ENCODE data around the gene RAB23.

Gene RAB23

GRCh38 chr6:57177545-57178265 lies 44.4 kb downstream of the RAB23 start:
- DNase-seq: no peak

- DNase-seq: no peak
These were observed 47.6 kb downstream of the RAB23 start for GRCh38 chr6:57174511-57174907.

- DNase-seq: peak; percentile 30
These were observed 48.1 kb downstream of the RAB23 start for GRCh38 chr6:57173886-57174510.

DNA sequence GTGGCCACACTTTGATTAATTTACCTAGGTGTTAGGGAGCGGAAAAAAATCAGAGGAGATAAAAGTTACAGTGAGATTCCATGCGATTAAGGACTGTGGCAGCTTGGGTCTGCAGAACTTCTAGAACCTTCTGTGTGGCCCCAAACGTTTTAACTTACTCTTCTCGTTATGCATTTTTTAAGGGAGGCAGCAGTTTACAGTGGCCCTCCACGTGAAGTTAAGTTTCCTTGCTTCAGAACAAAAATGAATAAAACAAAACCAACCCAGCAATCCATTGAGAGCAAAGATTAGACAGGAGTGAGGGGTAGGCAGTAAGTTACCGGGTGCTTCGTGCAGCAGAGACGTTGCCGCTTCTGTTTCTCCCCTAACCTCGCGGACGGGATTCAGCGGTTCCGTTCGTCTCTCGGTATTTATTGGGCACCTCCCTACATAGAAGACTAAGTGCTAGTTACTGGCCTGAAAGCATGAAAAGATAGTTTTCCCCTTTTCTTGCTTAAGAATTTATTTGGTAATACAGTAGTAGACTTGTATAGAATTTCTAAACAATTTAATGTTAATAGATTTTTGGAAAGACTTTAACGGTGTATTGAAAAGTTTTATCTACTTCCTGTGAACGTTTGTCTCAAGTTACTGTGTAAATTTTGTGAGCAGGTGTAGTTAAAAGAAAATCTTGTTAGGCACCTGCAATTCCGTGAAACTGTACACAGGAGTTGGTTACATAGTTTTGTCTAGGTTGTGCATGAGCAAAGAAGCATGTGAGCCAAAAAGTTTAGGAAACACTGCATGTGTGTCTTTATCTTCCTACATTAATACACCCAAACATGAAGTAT lies 48.8 kb downstream of the RAB23 start:
- peak; percentile 68 for DNase-seq

- peak; percentile 93 for DNase-seq
These were observed 49.7 kb downstream of the RAB23 start, which contains the start of gene BAG2 for GRCh38 chr6:57172136-57173055. Gene BAG2, plus strand, starts transcription at chr6:57172326. Its CDS starts 372 bp downstream, at chr6:57172698.

- no peak for DNase-seq
These were observed 57.0 kb downstream of the RAB23 start for GRCh38 chr6:57165080-57165479.

DNA sequence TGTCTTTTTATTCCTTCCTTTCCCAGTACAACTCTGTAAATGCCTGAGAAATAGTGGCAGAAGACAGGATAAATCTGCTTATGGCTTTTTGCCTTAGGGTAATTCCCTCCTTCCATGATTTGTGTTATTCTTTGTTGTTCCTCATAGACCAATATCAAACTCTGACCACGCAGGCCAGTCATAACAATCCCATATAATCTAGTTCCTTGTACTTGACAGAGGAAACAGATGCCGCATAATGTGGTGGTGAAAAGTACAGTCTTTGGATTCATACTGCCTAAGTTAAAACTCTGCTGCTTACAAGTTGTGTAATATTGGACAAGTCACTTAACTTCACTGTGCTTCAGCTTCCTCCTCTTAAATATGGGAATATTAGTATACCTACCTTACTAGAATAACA lies 58.2 kb downstream of the RAB23 start:
- DNase-seq: no peak

DNA sequence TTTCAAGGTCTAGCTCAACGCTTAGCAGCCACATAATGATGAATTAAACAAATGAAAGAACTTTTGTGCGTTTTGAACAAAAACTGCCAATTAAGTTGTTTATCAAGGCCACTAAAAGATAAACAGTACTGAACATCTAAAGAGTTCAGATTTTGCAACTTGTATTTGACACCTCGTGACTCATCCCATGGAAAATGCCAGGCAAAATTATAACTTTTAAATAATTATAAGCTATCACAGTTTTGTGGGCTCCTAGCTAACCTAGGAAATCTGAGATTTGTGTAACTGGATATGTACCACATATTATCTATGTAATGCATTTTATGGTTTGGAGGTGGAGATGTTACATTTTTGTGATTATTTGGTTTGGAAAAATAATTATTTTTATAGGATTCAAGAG lies 59.6 kb downstream of the RAB23 start:
- no peak for DNase-seq

- DNase-seq: no peak
These were observed 60.1 kb downstream of the RAB23 start for GRCh38 chr6:57162028-57162427.

DNA sequence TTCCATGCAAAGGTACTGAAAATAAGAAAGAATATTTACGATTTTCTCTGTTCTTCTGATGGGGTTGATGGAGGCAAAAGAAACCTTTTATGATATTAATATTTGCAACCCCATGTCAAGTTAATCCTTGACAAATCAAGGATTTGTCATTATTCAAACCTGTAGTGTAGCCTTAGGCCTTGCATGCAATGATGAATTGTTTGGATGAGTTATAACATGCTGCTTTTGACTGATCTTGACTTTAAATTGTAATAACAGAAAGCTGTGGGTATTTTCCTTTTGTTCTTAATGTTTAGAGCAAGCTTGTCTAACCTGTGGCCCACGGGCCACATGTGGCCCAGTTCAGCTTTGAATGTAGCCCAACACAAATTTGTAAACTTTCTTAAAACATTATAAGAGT lies 63.0 kb downstream of the RAB23 start:
- no peak for DNase-seq

GRCh38 chr6:57158658-57159057 lies 63.4 kb downstream of the RAB23 start:
- no peak for DNase-seq

- DNase-seq: no peak
These were observed 73.9 kb downstream of the RAB23 start for GRCh38 chr6:57147955-57148858.

- no peak for DNase-seq
These were observed 74.7 kb downstream of the RAB23 start for GRCh38 chr6:57147401-57147800.

GRCh38 chr6:57143690-57144089 lies 78.4 kb downstream of the RAB23 start:
- DNase-seq: no peak

- DNase-seq: no peak
These were observed 80.0 kb downstream of the RAB23 start for GRCh38 chr6:57142178-57142525.

GRCh38 chr6:57141451-57142177 lies 80.5 kb downstream of the RAB23 start:
- no peak for DNase-seq

DNA sequence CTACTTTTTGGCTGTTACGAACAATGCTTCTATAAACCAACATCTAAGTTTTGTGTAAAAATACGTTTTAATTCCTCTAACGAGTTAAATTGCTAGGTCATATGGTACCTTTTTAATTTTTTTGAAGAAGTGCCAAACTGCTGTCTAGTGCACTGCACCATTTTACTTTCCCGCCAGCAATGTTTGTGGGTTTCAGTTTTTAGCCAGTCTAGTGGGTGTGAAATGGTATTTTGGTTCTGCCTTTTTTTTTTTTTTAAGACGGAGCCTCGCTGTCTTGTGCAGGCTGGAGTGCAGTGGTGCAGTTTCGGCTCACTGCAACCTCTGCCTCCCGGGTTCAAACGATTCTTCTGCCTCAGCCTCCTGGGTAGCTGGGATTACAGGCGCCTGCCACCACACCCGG lies 84.1 kb downstream of the RAB23 start:
- DNase-seq: no peak

- no peak for DNase-seq
These were observed 84.8 kb downstream of the RAB23 start for GRCh38 chr6:57137350-57137749.
